Neuronal stem cell (in vitro differentiated cells): ENCODE data around the gene SHROOM2.
A peak's percentile ranks its signal among the peaks of the same experiment; 100 is the strongest.

ENCODE experiments used
- DNase-seq: peaks from one replicate; pipeline ENCODE4 v3.0.0-alpha.2; 2013; ENCODE audit warnings: low spot score
- H2AFZ ChIP-seq: one replicate; pipeline ENCODE4 v1.6.1; 2013; ENCODE audit warnings: mild to moderate bottlenecking, low read length, inconsistent platforms
- H2AK5ac ChIP-seq: 2 replicates; pipeline ENCODE4 v1.6.1; 2013; ENCODE audit warnings: low read depth, mild to moderate bottlenecking, inconsistent platforms, low read length, moderate library complexity, mixed read lengths
- H2BK120ac ChIP-seq: 2 replicates; pipeline ENCODE4 v1.6.1; 2013; ENCODE audit warnings: low read depth, mild to moderate bottlenecking, inconsistent platforms, low read length, moderate library complexity, mixed read lengths
- H2BK12ac ChIP-seq: one replicate; pipeline ENCODE4 v1.6.1; 2013; ENCODE audit warnings: low read length, inconsistent platforms
- H2BK15ac ChIP-seq: 2 replicates; pipeline ENCODE4 v1.6.1; 2013; ENCODE audit warnings: mild to moderate bottlenecking, low read length, inconsistent platforms, mixed read lengths
- H2BK5ac ChIP-seq: one replicate; pipeline ENCODE4 v1.6.1; 2013; ENCODE audit warnings: inconsistent platforms, mild to moderate bottlenecking, low read length, moderate library complexity
- H3K14ac ChIP-seq: one replicate; pipeline ENCODE4 v1.6.1; 2013; ENCODE audit warnings: low read length, inconsistent platforms
- H3K18ac ChIP-seq: 2 replicates; pipeline ENCODE4 v1.6.1; 2013; ENCODE audit warnings: low read length, inconsistent platforms
- H3K23ac ChIP-seq: 2 replicates; pipeline ENCODE4 v1.6.1; 2013; ENCODE audit warnings: low read depth, mild to moderate bottlenecking, mixed read lengths, low read length, inconsistent platforms; ENCODE audit not compliant: poor library complexity
- H3K27ac ChIP-seq: replicated peaks from 3 replicates; pipeline ENCODE4 v1.5.1; 2013; ENCODE audit warnings: low read length, inconsistent platforms
- H3K27me3 ChIP-seq, 3 experiments: 2 replicates each; pipeline ENCODE4 v1.6.1; 2013; ENCODE audit warnings: low read length in 3 of 3, mild to moderate bottlenecking in 2 of 3, inconsistent platforms in 1 of 3, low read depth in 1 of 3, mixed read lengths in 1 of 3, moderate library complexity in 1 of 3; ENCODE audit not compliant: control insufficient read depth in 3 of 3, insufficient read depth in 3 of 3
- H3K36me3 ChIP-seq, 2 donors: replicated peaks in 1 of 2; 2 replicates each; pipeline ENCODE4 v1.6.1; 2013; ENCODE audit warnings: low read length in 2 of 2; ENCODE audit not compliant: control insufficient read depth in 2 of 2, insufficient read depth in 2 of 2
- H3K4ac ChIP-seq: 2 replicates; pipeline ENCODE4 v1.6.1; 2013; ENCODE audit warnings: inconsistent platforms, mild to moderate bottlenecking, low read length, moderate library complexity
- H3K4me1 ChIP-seq, 2 donors: 1 replicate in 1 of 2; 2 replicates in 1 of 2; pipeline ENCODE4 v1.6.1; 2013; ENCODE audit warnings: low read length in 2 of 2, low read depth in 1 of 2; ENCODE audit not compliant: control insufficient read depth in 2 of 2, insufficient read depth in 1 of 2
- H3K4me2 ChIP-seq: one replicate; pipeline ENCODE4 v1.6.1; 2013; ENCODE audit warnings: mild to moderate bottlenecking, low read length, inconsistent platforms; ENCODE audit not compliant: insufficient read depth, poor library complexity, severe bottlenecking
- H3K4me3 ChIP-seq, 2 donors: 2 replicates each; pipeline ENCODE4 v1.5.1; 2013; ENCODE audit warnings: low read length in 2 of 2, mild to moderate bottlenecking in 2 of 2, inconsistent platforms in 1 of 2, moderate library complexity in 1 of 2
- H3K79me1 ChIP-seq: one replicate; pipeline ENCODE4 v1.6.1; 2013; ENCODE audit warnings: low read depth, mild to moderate bottlenecking, inconsistent platforms, low read length, moderate library complexity
- H3K9ac ChIP-seq: one replicate; pipeline ENCODE4 v1.6.1; 2013; ENCODE audit warnings: mild to moderate bottlenecking, low read depth, low read length, inconsistent platforms; ENCODE audit not compliant: poor library complexity
- H3K9me3 ChIP-seq, 2 donors: replicated peaks in 1 of 2; 2 replicates each; pipeline versions ENCODE3 to v1.6.1; 2013; ENCODE audit warnings: low read length in 2 of 2, mild to moderate bottlenecking in 2 of 2, inconsistent platforms in 1 of 2, low read depth in 1 of 2, mixed read lengths in 1 of 2, moderate library complexity in 1 of 2; ENCODE audit not compliant: control insufficient read depth in 2 of 2, insufficient read depth in 1 of 2
- H4K8ac ChIP-seq: one replicate; pipeline ENCODE4 v1.6.1; 2013; ENCODE audit warnings: low read depth, mild to moderate bottlenecking, inconsistent platforms, low read length, moderate library complexity
- H4K91ac ChIP-seq: one replicate; pipeline ENCODE4 v1.6.1; 2013; ENCODE audit warnings: low read length, low read depth, mild to moderate bottlenecking, inconsistent platforms; ENCODE audit not compliant: poor library complexity
- WGBS, 2 donors: extraction: QIAGEN DNeasy Blood & Tissue Kit; methylation state at CpG; one replicate each; pipeline ENCODE4 v1.1.7; 2013; ENCODE audit warnings: missing lambda C conversion rate in 2 of 2, mixed read lengths in 1 of 2; ENCODE audit not compliant: insufficient read length in 2 of 2, insufficient replicate concordance in 1 of 2; ENCODE audit errors: extremely low coverage in 2 of 2; 5-methylcytosine and 5-hydroxymethylcytosine counted together

The SHROOM2 gene

DNA sequence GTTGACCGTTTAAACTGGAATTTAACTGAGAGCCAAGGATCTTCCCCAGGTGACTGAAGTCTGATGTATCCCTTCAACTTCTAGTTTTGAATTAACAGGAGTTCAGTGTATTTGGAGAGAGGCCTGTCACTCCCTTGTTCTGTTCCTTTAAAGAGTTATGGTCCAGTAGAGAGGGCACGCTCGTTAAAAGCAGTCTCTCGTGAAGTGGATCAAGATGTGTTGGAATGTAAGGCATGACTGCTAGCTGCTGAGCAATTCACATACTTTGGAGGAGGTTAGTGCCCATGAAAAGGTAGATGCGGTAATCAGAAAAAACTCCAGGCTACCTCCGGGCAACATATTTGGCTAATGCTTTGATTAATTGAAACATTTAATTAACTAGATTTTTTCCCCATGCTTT, 65.7 kb downstream of the SHROOM2 start:
- H3K79me1 ChIP-seq: peaks cover 4% of the 10 kb centered on the region
- H3K4me1 ChIP-seq: peaks cover 5 to 9% of the 10 kb centered on the region in 2 donors
- no peak overlapping the region for H2AFZ ChIP-seq
- H3K14ac ChIP-seq: no peak overlapping the region
- H2BK5ac ChIP-seq: no peak overlapping the region
- H3K4ac ChIP-seq: no peak overlapping the region
- H2BK120ac ChIP-seq: no peak overlapping the region
- no peak overlapping the region for H3K4me3 ChIP-seq
- no peak overlapping the region for H3K4me2 ChIP-seq
- no peak overlapping the region for H3K27ac ChIP-seq
- no peaks in the 10 kb centered on the region for H3K27me3 ChIP-seq
- H4K91ac ChIP-seq: no peak overlapping the region
- no peak overlapping the region for H3K23ac ChIP-seq
- H3K18ac ChIP-seq: no peak overlapping the region
- no peaks in the 10 kb centered on the region for H3K36me3 ChIP-seq
- H3K9ac ChIP-seq: no peak overlapping the region
- no CpG with 5 or more reads among the region's 6 CpGs for WGBS, 2 donors
- H4K8ac ChIP-seq: no peak overlapping the region
- no peak overlapping the region for H2BK15ac ChIP-seq
- H3K9me3 ChIP-seq: no peaks in the 10 kb centered on the region
- no peak overlapping the region for H2BK12ac ChIP-seq
- DNase-seq: no peak
- no peak overlapping the region for H2AK5ac ChIP-seq

DNA sequence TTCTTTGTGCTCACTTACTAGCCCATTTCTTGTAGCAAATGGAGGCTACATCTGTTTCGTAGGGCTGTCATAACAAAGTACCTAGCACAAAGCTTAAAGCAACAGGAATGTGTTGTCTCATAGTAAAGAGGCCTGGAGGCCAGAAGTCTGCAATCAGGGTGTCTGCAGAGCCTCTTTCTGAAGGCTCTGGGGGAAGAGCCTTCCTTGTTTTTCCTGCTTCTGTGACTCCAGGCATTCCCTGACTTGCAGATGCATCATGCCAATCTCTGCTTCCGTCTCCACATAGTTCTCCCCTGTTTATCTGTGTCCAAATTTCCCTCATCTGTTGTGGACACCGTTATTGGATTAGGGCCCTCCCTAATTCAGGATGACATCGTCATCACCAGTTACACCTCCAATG, 67.1 kb downstream of the SHROOM2 start:
- Histone ChIP-seq H3K9me3 (no peaks in the 10 kb centered on the region), H3K4me3 (no peak overlapping the region), H3K18ac (no peak overlapping the region), H3K27ac (no peak overlapping the region), H3K14ac (no peak overlapping the region), H3K27me3 (no peaks in the 10 kb centered on the region), H2BK5ac (no peak overlapping the region), H3K23ac (no peak overlapping the region), H3K79me1 (peaks cover 2% of the 10 kb centered on the region), H3K36me3 (no peaks in the 10 kb centered on the region), H3K4me1 (peaks cover 10 to 12% of the 10 kb centered on the region in 2 donors), H2AK5ac (no peak overlapping the region), H2BK15ac (no peak overlapping the region), H2AFZ (no peak overlapping the region), H4K91ac (no peak overlapping the region), H3K4ac (no peak overlapping the region), H4K8ac (no peak overlapping the region), H3K4me2 (no peak overlapping the region), H2BK12ac (no peak overlapping the region), H3K9ac (no peak overlapping the region), H2BK120ac (no peak overlapping the region)
- no CpG with 5 or more reads among the region's 4 CpGs for WGBS, 2 donors
- DNase-seq: no peak

DNA sequence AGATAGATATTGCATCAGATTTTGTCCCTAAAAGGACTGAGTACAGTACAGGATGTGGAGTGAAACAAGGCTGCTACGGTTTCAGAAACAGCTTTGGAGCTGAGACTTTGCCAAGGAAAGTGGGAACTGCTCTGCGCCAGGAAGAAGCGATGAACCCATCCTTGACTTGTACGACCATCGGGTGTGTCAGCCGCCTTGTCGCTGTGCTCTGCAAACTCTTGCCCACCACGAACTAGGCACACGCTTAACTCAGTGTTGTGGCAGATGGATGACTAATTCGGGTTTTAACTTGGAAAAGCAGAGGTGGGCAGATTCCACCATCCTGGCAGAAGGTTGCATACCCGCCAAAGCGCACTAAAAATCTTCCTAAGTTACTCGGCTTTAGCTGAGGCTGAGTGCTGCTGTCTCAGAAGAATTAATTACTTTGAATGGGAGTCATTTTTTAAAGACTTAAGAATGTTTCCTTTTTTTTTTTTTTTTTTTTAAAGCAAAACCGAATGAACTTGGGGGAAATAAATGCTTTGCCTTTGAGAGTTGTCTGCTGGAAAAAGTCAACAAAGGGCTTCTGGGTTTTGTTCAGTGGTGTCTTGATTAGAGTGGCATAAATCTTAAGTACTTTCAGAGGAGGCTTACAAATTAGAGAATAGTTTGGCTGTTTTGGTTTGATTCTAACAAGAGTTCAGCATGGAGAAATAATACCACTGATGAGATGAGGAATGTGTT, 69.5 kb downstream of the SHROOM2 start:
- no peak overlapping the region for H3K9ac ChIP-seq
- DNase-seq: no peak
- no peaks in the 10 kb centered on the region for H3K27me3 ChIP-seq
- H3K14ac ChIP-seq: no peak overlapping the region
- no peak overlapping the region for H3K4me2 ChIP-seq
- H2AFZ ChIP-seq: no peak overlapping the region
- H2BK5ac ChIP-seq: no peak overlapping the region
- H2BK120ac ChIP-seq: no peak overlapping the region
- H3K79me1 ChIP-seq: peaks cover 2% of the 10 kb centered on the region
- WGBS, 2 donors: no CpG with 5 or more reads among the region's 14 CpGs
- no peak overlapping the region for H3K23ac ChIP-seq
- H3K18ac ChIP-seq: no peak overlapping the region
- H4K91ac ChIP-seq: no peak overlapping the region
- no peaks in the 10 kb centered on the region for H3K9me3 ChIP-seq
- no peak overlapping the region for H3K4ac ChIP-seq
- no peak overlapping the region for H2BK12ac ChIP-seq
- H4K8ac ChIP-seq: no peak overlapping the region
- H3K4me3 ChIP-seq: no peak overlapping the region
- H3K36me3 ChIP-seq: no peaks in the 10 kb centered on the region
- H2BK15ac ChIP-seq: no peak overlapping the region
- H2AK5ac ChIP-seq: no peak overlapping the region
- H3K27ac ChIP-seq: no peak overlapping the region
- peaks cover 10 to 14% of the 10 kb centered on the region in 2 donors for H3K4me1 ChIP-seq

DNA sequence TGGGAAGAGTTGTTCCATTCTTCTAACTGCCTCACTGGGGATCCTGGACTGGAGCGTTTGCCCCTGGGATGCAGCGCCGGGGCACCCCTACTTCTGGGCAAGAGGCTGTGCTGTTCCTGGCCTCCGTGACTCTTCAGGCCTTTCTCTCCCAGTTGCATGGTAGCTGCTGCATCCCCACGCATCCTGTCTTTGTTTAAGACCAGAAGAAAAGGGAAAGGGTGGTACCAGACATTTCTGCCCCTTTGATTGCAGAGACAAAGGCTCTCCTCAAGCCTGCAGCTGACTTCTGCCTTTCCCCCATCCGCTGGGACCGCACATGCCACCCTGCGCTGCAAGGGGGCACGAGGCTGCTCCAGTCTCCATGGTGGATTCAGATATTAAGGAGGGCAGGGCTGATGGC, 70.4 kb downstream of the SHROOM2 start:
- Histone ChIP-seq H3K9me3 (no peaks in the 10 kb centered on the region), H3K4me2 (peak overlapping the region; percentile 14), H3K4me3 (no peak overlapping the region), H2AK5ac (no peak overlapping the region), H3K79me1 (peaks cover 2% of the 10 kb centered on the region), H3K27me3 (no peaks in the 10 kb centered on the region), H2BK15ac (no peak overlapping the region), H3K4me1 (peaks cover 10 to 14% of the 10 kb centered on the region in 2 donors), H4K8ac (no peak overlapping the region), H3K36me3 (no peaks in the 10 kb centered on the region), H3K4ac (no peak overlapping the region), H2BK12ac (no peak overlapping the region), H3K23ac (no peak overlapping the region), H3K14ac (no peak overlapping the region), H2BK5ac (no peak overlapping the region), H2BK120ac (no peak overlapping the region), H3K27ac (no peak overlapping the region), H2AFZ (no peak overlapping the region), H3K18ac (no peak overlapping the region), H4K91ac (no peak overlapping the region), H3K9ac (peak overlapping the region; percentile 12)
- DNase-seq: no peak
- no CpG with 5 or more reads among the region's 9 CpGs for WGBS, 2 donors
